Tibial artery (tissue), 4 donors: Measurements from ENCODE around the gene MRPL48.

Experiments used
- DNase-seq, 2 donors: peaks; one replicate each; pipeline ENCODE4 v3.0.0-alpha.2; 2019
- H3K27ac ChIP-seq, 2 donors: fragments of 200-600 bp; sonication (generic) in 1 of 2; 1 replicate in 1 of 2; 2 replicates in 1 of 2; pipeline ENCODE4 v1.5.1; 2018 to 2019; ENCODE audit warnings: mild to moderate bottlenecking in 1 of 2
- H3K27me3 ChIP-seq, 2 donors: fragments of 200-600 bp; sonication (generic) in 1 of 2; one replicate each; pipeline versions ENCODE4 v1.5.1 to v1.6.0; 2016 to 2019
- H3K36me3 ChIP-seq, 3 donors: fragments of 200-600 bp; sonication (generic) in 2 of 3; one replicate each; pipeline ENCODE4 v1.5.1; 2016 to 2019; ENCODE audit warnings: mild to moderate bottlenecking in 2 of 3
- H3K4me1 ChIP-seq, 4 donors: fragments of 200-600 bp; sonication (generic) in 2 of 4; 1 replicate in 3 of 4; 2 replicates in 1 of 4; pipeline ENCODE4 v1.5.1; 2016 to 2019
- H3K4me3 ChIP-seq, 2 donors: fragments of 200-600 bp; sonication (generic) in 1 of 2; 1 replicate in 1 of 2; 2 replicates in 1 of 2; pipeline ENCODE4 v1.5.1; 2018 to 2019; ENCODE audit warnings: mild to moderate bottlenecking in 2 of 2
- H3K9me3 ChIP-seq, 3 donors: fragments of 200-600 bp; sonication (generic) in 1 of 3; one replicate each; pipeline ENCODE4 v1.5.1; 2016 to 2019
- CTCF ChIP-seq, 2 experiments: fragments of 200-600 bp in 1 of 2; fragments of 450-650 bp in 1 of 2; IDR thresholded peaks; one replicate each; pipeline ENCODE4 v1.5.1; 2017 to 2019; ENCODE audit warnings: antibody characterized with exemption in 2 of 2, mild to moderate bottlenecking in 1 of 2, moderate library complexity in 1 of 2
- intact Hi-C: fragments of 100-400 bp; cut with DNase I; formaldehyde crosslinking; loops from one replicate; pipeline ENCODE4 v1.15.0; 2023; ENCODE audit warnings: low total_unique reads

MRPL48 gene

GRCh38 chr11:73755670-73756069, 32.0 kb upstream of the MRPL48 start:
- intact Hi-C loops, result no loop called here

GRCh38 chr11:73757598-73757997, 30.1 kb upstream of the MRPL48 start:
- H3K4me1 ChIP-seq, result peaks cover 0 to 38% (median 26%) of the 10 kb centered on the region in 4 donors
- no peak overlapping the region for H3K27ac ChIP-seq
- H3K27me3 ChIP-seq, result no peaks in the 10 kb centered on the region
- no peak for TF ChIP-seq CTCF (IDR thresholded peaks at IDR 0.05)
- H3K4me3 ChIP-seq, result no peak overlapping the region
- H3K36me3 ChIP-seq, result no peaks in the 10 kb centered on the region
- no peak for DNase-seq
- no peaks in the 10 kb centered on the region for H3K9me3 ChIP-seq
- intact Hi-C loops, result no loop called here

More at GRCh38 chr11:73755670-73756069, 32.0 kb upstream of the MRPL48 start:
- H3K4me3 ChIP-seq, result no peak overlapping the region
- no peak overlapping the region for H3K27ac ChIP-seq
- H3K36me3 ChIP-seq, result no peaks in the 10 kb centered on the region
- peaks cover 0 to 58% (median 39%) of the 10 kb centered on the region in 4 donors for H3K4me1 ChIP-seq
- no peaks in the 10 kb centered on the region for H3K27me3 ChIP-seq
- H3K9me3 ChIP-seq, result no peaks in the 10 kb centered on the region
- no peak for TF ChIP-seq CTCF (IDR thresholded peaks at IDR 0.05)
- no peak for DNase-seq

GRCh38 chr11:73758451-73758850, 29.2 kb upstream of the MRPL48 start:
- no peaks in the 10 kb centered on the region for H3K27me3 ChIP-seq
- no peaks in the 10 kb centered on the region for H3K9me3 ChIP-seq
- peaks cover 0 to 32% (median 21%) of the 10 kb centered on the region in 4 donors for H3K4me1 ChIP-seq
- DNase-seq, result no peak
- H3K4me3 ChIP-seq, result no peak overlapping the region
- H3K27ac ChIP-seq, result no peak overlapping the region
- no peaks in the 10 kb centered on the region for H3K36me3 ChIP-seq
- intact Hi-C loops, result no loop called here
- TF ChIP-seq CTCF (IDR thresholded peaks at IDR 0.05), result no peak

GRCh38 chr11:73759610-73760134, 28.0 kb upstream of the MRPL48 start:
- peak in 1 of 2 experiments; percentile 17 for TF ChIP-seq CTCF (IDR thresholded peaks at IDR 0.05)
- Histone ChIP-seq H3K4me1 (peaks cover 0 to 32% (median 20%) of the 10 kb centered on the region in 4 donors), H3K27ac (peak overlapping the region; percentile 96 to 97), H3K27me3 (no peaks in the 10 kb centered on the region), H3K36me3 (no peaks in the 10 kb centered on the region), H3K9me3 (no peaks in the 10 kb centered on the region), H3K4me3 (peak overlapping the region; percentile 88 to 90)
- intact Hi-C loops, result no loop called here
- no peak for DNase-seq

- Histone ChIP-seq H3K27ac (peak overlapping the region; percentile 96 to 97), H3K36me3 (no peaks in the 10 kb centered on the region), H3K9me3 (no peaks in the 10 kb centered on the region), H3K4me1 (peaks cover 0 to 32% (median 19%) of the 10 kb centered on the region in 4 donors), H3K4me3 (peak overlapping the region; percentile 88 to 90), H3K27me3 (peaks cover 0 to 3% of the 10 kb centered on the region in 2 donors)
- peak; percentile 54 to 76 for DNase-seq
- no peak for TF ChIP-seq CTCF (IDR thresholded peaks at IDR 0.05)
- intact Hi-C loops, result no loop called here
These were observed 27.5 kb upstream of the MRPL48 start for GRCh38 chr11:73760135-73760678.
